ENCODE data around the gene PLEKHO2. TPM values are rescaled to one million over a fixed set of nuclear protein-coding genes. Genes with fewer than 3 reads are reported as not detected.

Gene PLEKHO2
- total and polyA plus RNA-seq, 2 of the 8 experiments (the other 6 are each of a cell fraction or from before 2014, with no cell fraction given) = 16.9 to 20.1 TPM

DNA sequence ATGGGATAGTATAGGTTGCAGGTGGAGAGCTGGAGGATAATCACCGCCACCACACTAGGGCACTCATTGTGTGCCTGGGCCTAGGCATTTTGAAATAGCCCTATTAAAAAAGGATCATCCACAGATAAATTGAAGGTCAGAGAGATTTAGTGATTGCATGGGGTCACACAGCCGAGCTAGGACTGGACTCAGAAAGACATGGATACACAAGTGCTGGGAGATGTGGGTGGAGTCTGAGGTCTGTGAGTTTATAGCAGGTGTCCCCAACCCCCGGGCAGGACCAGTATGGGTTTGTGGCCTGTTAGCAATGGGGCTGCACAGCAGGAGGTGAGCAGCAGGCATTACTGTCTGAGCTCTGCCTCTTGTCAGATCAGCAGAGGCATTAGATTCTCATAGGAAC is 64.7 kb downstream of the PLEKHO2 start:
- FAIRE-seq = no peak
- no peaks in the 10 kb centered on the region for H4K20me1 ChIP-seq (replicated peaks in 1 of 2; ENCODE audit: control insufficient read depth in 1 of 2, insufficient read depth in 2 of 2, low read length in 2 of 2)
- H3K4me3 ChIP-seq (ENCODE audit: extremely low read depth in 1 of 4, insufficient read depth in 2 of 4, low read depth in 3 of 4, low read length in 4 of 4) = no peak overlapping the region

More for the DNA sequence above, 64.7 kb downstream of the PLEKHO2 start:
- H3K27ac ChIP-seq (ENCODE audit: low read depth, low read length) = no peak overlapping the region
- H2BK5ac ChIP-seq (ENCODE audit: low read depth, low read length) = no peak overlapping the region
- no peak overlapping the region for H2BK12ac ChIP-seq (ENCODE audit: low read depth, low read length)
- no peak overlapping the region for H2AFZ ChIP-seq (ENCODE audit: low read length)
- no peak overlapping the region for H3K18ac ChIP-seq (ENCODE audit: extremely low read depth, low read length)
- no peak overlapping the region; the same call in 1 of the 2 replicates for H2BK15ac ChIP-seq (ENCODE audit: low read length)
- no peak for DNase-seq (ENCODE audit: low read depth in 1 of 2, low spot score in 2 of 2)
- H4K91ac ChIP-seq (replicated peaks; ENCODE audit: insufficient read length, low read length) = no peak overlapping the region
- no peak for TF ChIP-seq POU5F1 (IDR thresholded peaks at IDR 0.05; ENCODE audit: low read depth, low read length)
- POLR2A ChIA-PET (ENCODE audit: partially characterized antibody) = interaction anchor here (0.6 to 3.0 kb wide), 6 partner anchors 9 to 176 kb away, joined by 3 to 10 read pairs (median 4); no protein-coding TSS in a partner anchor
- H2BK120ac ChIP-seq (replicated peaks; ENCODE audit: low read depth, low read length) = no peak overlapping the region
- H2AK5ac ChIP-seq (ENCODE audit: low read depth, low read length) = no peak overlapping the region
- H3K4ac ChIP-seq (replicated peaks; ENCODE audit: insufficient read length, low read depth, low read length) = no peak overlapping the region
- no peaks in the 10 kb centered on the region for H3K79me2 ChIP-seq (ENCODE audit: control insufficient read depth in 1 of 2, insufficient read depth in 2 of 2, low read length in 2 of 2)
- peaks cover 3% of the 10 kb centered on the region for H3K23me2 ChIP-seq (ENCODE audit: low read depth, low read length)
- no peak overlapping the region for H3K4me2 ChIP-seq (ENCODE audit: insufficient read depth in 1 of 2, low read depth in 2 of 2, low read length in 2 of 2)
- H3K9me3 ChIP-seq (ENCODE audit: insufficient read depth in 2 of 2, low read depth in 1 of 2, low read length in 1 of 2) = peaks cover 17 to 20% of the 10 kb centered on the region in 2 experiments
- no peak overlapping the region for H3K14ac ChIP-seq (ENCODE audit: insufficient read length)
- H3K23ac ChIP-seq (ENCODE audit: insufficient read length) = no peak overlapping the region
- peaks cover 0 to 4% (median 1%) of the 10 kb centered on the region in 4 experiments; a peak in 4 of 7 replicates for H3K27me3 ChIP-seq (replicated peaks in 1 of 4; ENCODE audit: control insufficient read depth in 3 of 4, extremely low read depth in 1 of 4, insufficient read depth in 3 of 4, low read length in 3 of 4)
- H3K36me3 ChIP-seq (ENCODE audit: control insufficient read depth in 2 of 4, insufficient read depth in 4 of 4, low read length in 3 of 4) = no peaks in the 10 kb centered on the region
- WGBS, 2 experiments (ENCODE audit: extremely low coverage in 1 of 2, insufficient coverage in 1 of 2, insufficient read length in 1 of 2, insufficient replicate concordance in 2 of 2, low coverage in 1 of 2, low lambda C conversion rate in 2 of 2, missing lambda C conversion rate in 1 of 2) = 98% methylated on average over 3 of the region's 3 CpGs; no CpG with 5 or more reads in 1 of the 2 experiments
- no peak overlapping the region for H3K56ac ChIP-seq (replicated peaks; ENCODE audit: insufficient read length, low read depth, low read length)
- no peaks in the 10 kb centered on the region for H3K79me1 ChIP-seq (ENCODE audit: low read depth, low read length)
- 0 out of 2 replicates have a peak overlapping the region, but pooled peaks have one; percentile 72 for H2BK20ac ChIP-seq (ENCODE audit: low read length)
- CTCF ChIA-PET (ENCODE audit: partially characterized antibody) = interaction anchor here (0.8 to 3.1 kb wide), 16 partner anchors 12 to 173 kb away, joined by 3 to 22 read pairs (median 6); no protein-coding TSS in a partner anchor
- no peak overlapping the region for H4K8ac ChIP-seq (ENCODE audit: extremely low read depth, insufficient read depth, low read length)
- no peak overlapping the region for H3K9ac ChIP-seq (replicated peaks in 1 of 4; ENCODE audit: extremely low read depth in 1 of 4, low read depth in 3 of 4, low read length in 3 of 4)
- no peak overlapping the region for H4K5ac ChIP-seq (ENCODE audit: insufficient read length, low read depth, low read length)
- H3K4me1 ChIP-seq (replicated peaks in 1 of 4; ENCODE audit: control insufficient read depth in 3 of 4, insufficient read depth in 4 of 4, low read length in 3 of 4) = peaks cover 0 to 8% (median 3%) of the 10 kb centered on the region in 4 experiments; a peak in 5 of 7 replicates

All from H1 (cell line).